ENCODE measurements around the gene THAP4.
A peak's percentile ranks its signal among the peaks of the same experiment; 100 is the strongest.
"Not testable (repeated sequence)": the region's sequence is repeated elsewhere in the genome, so short reads cannot be mapped to it uniquely, and the experiment has no call there.

THAP4 gene

DNA sequence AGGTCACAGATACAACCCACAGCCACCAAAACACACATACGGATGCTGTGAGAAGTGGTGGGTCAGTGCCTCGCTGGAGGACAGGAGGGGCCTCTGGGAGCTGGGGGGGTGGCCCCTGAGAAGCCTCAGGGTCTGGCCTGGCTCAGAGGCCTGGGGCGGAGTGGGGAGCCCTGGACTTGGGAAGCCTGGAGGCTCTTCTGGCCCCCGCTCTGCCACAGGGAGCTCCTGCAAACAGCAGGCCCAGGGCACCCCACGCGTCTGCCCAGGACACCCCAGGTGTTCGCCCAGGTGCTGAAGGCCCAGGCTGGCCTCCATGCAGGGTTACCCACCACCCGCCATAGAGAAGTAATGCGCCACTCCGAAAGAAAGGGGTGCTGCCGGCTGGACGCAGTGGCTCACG lies 25.9 kb downstream of the THAP4 start:
- no peak for DNase-seq

DNA sequence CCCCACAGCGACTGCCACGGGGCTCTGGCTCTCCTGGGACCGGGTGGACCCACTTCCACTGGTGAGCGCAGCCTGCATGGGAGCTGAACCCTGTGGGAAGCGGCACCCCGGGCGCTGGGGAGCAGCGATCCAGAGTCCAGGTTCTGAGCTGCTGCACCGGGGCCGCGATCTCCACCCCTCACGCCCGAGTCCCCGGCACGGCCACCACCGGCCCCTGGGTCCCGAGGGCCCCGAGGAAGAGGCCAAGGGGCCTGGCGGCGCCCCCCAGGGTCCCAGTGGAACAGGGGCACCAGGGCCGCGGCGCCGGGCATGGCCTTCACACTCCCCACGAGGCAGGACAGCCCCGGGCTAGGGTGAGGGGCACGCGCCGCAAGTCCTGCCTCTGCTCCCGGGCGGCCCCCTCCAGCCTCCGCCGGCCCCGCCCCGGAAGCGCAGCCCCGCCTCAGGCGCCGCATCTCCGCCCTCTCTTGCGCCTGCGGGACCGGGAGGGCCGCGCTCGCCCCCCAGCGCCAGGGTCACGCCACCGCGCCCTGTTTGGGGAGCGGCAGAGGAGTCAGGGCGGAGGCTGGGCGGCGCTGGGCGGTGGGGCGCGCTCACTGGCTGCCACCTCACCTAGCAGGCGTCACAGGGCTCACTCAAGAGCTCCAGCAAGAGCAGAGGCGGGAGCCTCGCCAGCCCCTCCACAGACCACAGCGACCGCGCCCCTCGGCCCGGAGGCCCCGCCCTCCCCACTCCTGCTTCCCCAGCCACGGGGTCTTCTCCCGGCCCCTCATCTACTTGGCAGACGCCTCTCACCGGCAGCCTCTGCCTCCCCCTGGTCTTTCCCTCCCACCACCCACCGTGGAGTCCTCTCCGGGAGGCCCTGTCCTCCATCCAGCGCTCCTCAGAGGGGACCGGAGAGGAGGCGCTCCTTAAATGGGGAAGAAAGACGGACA lies 26.8 kb downstream of the THAP4 start:
- peak; percentile 87 for DNase-seq

DNA sequence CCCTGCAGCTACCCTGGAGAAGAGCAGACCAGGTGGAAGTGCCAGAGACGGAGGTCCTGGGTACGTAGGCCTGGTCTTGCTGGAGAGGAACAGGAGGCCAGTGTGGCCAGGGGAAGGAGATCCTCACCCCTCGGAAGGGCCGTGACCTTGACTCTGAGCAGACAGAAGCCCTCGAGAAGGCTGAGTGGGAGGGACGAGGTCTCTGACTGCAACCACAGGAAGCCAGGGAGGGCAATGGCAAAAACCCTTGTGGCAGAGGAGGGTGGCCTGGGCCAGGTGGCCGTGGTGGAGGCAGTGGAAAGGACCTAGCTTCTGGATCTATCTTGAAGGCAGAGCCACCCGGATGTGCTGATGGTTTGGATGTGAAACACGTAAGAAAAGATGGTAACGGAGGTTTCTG lies 28.1 kb downstream of the THAP4 start:
- DNase-seq: no peak

GRCh38 chr2:241607162-241607885 lies 29.6 kb downstream of the THAP4 start:
- DNase-seq: no peak

GRCh38 chr2:241606186-241606585 lies 30.8 kb downstream of the THAP4 start:
- no peak for DNase-seq

DNA sequence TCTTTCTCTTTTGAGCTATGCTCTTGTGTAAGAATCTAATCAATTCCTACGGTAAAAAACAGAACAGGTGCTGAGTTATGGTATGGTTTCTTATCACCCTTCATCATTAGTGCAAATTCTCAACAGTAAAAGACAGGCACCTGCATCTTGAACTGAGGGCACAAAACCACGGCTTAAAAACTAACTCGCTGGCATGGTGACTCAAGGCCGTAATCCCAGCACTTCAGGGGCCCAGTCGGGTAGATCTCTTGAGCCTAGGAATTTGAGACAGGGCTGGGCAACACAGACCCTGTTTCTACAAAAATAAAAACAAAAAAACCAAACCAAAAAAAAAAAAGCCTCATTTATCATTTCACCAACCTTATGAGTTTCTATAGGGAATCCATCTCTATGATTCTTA lies 33.3 kb downstream of the THAP4 start:
- no peak for DNase-seq

DNA sequence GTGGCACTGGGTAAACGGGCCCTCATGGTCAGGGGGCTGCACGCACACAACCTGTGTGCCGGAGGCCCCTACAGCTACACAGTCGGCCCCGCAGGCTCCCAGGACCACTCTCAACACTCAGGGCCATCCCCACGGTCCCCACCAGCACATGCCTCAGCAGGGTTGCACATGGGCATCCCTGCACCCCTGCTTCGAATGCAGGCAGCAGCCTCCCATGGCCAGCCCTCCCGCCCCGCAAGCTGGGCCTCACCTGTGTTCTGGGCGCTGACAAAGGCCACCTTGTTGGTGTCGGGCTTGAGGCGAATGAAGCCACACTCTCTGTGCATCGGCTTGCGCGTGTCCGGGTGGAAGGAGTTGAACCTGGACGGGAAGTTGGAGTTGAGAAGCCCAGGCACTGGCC lies 34.2 kb downstream of the THAP4 start:
- no peak for DNase-seq

DNA sequence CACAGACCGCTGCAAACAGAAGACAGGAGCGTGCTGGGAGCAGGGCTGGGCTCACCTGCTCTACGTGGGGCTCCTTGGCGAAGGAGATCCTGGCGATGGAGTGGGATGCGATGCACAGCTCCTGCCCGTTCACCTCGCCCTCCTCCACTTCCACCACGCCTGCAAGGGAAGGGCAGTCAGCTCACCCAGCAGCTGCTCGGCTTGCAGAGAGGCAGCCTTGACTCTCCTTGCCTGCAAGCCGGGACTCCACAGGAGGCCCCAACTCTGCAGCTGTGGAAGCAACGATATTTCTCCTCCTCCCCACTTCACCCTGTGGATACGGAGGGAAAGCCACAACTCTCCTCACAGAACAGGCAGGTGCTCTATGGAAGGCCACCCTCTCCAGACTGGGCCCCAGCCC lies 35.1 kb downstream of the THAP4 start:
- DNase-seq: no peak

- peak; percentile 33 for DNase-seq
Observed at GRCh38 chr2:241599615-241600014, 37.3 kb downstream of the THAP4 start.

DNA sequence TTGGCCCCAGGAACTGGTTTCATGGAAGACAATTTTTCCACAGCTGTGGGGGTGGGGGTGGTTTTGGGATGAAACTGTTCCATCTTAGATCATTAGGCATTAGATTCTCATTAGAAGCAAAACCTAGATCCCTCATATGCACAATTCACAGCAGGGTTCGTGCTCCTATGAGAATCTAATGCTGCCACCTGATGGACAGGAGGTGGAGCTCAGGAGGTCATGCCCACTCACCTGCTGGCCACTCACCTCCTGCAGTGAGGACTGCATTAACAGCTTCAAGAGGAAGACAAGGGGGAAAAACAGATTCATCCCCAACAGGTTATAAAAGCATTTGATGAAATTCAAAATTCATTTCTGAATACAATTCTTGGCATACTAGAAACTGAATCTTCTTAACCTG lies 38.5 kb downstream of the THAP4 start:
- DNase-seq: no peak

DNA sequence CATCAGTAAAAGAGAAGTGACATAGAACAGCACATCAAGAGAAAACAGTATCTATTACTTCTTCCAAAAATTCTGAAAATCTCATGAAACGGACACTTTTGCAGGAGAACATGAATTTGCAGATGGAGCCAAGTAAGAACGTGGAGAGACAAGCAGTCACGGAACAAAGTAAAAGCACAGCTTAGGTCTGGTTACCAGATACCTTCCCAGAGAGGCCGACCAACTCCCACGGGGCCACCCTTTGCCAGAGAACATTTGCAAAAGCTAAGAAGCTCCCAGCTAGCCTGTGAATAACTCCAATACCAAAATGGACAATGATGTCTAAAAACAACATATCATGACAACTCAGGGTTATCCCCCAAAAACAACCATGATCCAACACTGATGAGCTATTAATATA lies 38.9 kb downstream of the THAP4 start:
- peak; percentile 27 for DNase-seq

DNA sequence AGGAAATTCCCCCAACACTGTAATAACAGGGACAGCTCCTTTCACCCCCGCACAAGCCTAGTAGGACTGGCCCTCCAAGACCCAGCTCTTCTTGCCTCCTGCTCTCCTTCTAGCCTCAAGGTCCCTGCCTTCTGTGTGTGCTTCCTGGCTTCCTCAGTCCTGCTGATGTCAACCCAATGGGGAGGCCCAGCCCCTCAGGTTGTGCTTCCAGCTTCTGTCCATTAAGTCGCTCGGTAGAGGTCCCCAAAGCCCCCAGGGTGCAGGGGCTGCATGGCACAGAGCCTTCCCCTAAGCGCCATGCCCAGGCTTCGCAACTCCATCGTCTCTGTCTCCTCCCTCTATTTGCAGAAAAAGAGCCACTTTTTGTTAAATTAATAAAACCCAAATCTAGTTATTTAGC lies 39.4 kb downstream of the THAP4 start:
- no peak for DNase-seq

GRCh38 chr2:241595600-241596140 lies 41.3 kb downstream of the THAP4 start:
- DNase-seq: no peak

GRCh38 chr2:241593271-241593670 lies 43.7 kb downstream of the THAP4 start:
- DNase-seq: no peak

DNA sequence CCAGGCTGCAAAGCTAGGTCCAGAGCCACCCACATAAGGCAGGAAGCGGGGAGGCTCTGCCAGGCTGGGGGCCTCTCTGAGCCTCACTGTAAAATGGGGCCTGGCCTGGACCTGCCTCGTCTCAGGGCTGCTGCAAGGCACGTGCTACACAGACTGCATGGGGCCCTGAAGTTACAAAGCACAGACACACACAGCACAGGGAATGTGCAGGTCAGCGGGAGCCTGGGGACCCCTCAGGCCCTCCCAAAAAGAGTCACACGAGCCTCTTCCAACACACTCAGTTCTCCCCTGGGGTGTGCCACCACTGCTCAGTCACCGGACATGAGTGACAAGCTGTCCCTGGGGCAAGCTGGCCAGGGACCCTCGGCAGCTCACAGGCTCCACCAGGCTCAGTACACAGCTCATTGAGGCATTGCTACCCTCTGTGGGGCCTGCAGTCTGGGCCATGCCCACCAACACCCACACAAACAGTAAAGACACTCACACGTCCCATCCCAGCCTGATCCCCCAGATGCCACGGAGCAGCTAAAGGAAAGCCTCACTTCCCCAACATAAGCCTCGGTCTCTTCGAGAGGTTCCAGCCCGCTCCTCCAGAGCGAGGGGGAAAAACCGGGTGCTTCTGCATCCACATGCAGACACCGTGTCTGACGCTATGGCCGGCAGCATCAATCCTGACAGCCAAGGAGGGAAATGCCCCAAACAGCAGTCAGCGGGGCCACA lies 44.7 kb downstream of the THAP4 start:
- no peak for DNase-seq

DNA sequence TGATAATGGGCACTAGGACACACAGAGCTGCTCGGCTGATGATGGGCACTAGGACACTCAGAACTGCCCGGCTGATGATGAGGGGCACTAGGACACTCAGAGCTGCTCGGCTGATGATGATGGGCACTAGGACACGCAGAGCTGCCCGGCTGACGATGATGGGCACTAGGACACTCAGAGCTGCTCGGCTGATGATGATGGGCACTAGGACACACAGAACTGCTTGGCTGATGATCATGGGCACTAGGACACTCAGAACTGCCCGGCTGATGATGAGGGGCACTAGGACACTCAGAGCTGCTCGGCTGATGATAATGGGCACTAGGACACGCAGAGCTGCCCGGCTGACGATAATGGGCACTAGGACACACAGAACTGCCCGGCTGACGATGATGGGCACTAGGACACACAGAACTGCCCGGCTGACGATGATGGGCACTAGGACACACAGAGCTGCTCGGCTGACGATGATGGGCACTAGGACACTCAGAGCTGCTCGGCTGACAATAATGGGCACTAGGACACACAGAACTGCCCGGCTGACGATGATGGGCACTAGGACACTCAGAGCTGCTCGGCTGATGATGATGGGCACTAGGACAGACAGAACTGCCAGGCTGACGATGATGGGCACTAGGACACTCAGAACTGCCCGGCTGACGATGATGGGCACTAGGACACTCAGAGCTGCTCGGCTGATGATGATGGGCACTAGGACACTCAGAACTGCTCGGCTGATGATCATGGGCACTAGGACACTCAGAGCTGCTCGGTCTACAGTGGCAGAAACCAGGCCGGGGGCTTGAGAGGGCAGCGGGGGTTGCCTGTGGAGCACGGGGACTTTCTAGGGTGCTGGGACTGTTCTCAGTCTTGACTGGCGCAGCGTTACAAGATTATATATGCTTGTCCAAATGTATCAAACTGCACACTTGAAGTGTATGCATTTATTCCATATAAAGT lies 46.2 kb downstream of the THAP4 start:
- not testable (repeated sequence) for DNase-seq

DNA sequence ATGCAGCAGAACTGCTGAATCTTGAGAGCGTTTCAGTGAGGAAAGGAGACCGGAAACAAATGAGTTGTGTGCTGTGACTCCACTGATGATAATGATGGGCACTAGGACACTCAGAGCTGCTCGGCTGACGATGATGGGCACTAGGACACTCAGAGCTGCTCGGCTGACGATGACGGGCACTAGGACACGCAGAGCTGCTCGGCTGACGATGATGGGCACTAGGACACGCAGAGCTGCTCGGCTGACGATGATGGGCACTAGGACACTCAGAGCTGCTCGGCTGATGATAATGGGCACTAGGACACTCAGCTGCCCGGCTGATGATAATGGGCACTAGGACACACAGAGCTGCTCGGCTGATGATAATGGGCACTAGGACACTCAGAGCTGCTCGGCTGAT lies 47.1 kb downstream of the THAP4 start:
- not testable (repeated sequence) for DNase-seq

- DNase-seq: no peak
Observed at GRCh38 chr2:241586564-241587264, 50.2 kb downstream of the THAP4 start.

GRCh38 chr2:241584436-241584835 lies 52.5 kb downstream of the THAP4 start:
- DNase-seq: peak; percentile 52

- no peak for DNase-seq
Observed at GRCh38 chr2:241582806-241583205, 54.2 kb downstream of the THAP4 start.

- DNase-seq: no peak
Observed at GRCh38 chr2:241582328-241582727, 54.6 kb downstream of the THAP4 start.

Data from fibroblast of skin of back (primary cell).